Mucosa of rectum (tissue), 2 donors: Measurements from ENCODE around the gene FAM9C.
"Not testable (repeated sequence)": the region's sequence is repeated elsewhere in the genome, so short reads cannot be mapped to it uniquely, and the experiment has no call there.

Experiments used
- H3K27ac ChIP-seq, 2 donors: one replicate each; pipeline ENCODE4 v1.7.0; 2013; ENCODE audit warnings: inconsistent platforms in 2 of 2, low read depth in 2 of 2, low read length in 2 of 2
- H3K27me3 ChIP-seq, 2 donors: one replicate each; pipeline ENCODE4 v1.7.0; 2013; ENCODE audit warnings: low read length in 2 of 2; ENCODE audit not compliant: control insufficient read depth in 2 of 2, insufficient read depth in 2 of 2
- H3K36me3 ChIP-seq, 2 donors: one replicate each; pipeline ENCODE4 v1.7.0; 2013; ENCODE audit warnings: low read length in 2 of 2; ENCODE audit not compliant: control insufficient read depth in 2 of 2, insufficient read depth in 2 of 2
- H3K4me1 ChIP-seq, 2 donors: one replicate each; pipeline ENCODE4 v1.7.0; 2013; ENCODE audit warnings: low read length in 2 of 2, mild to moderate bottlenecking in 1 of 2; ENCODE audit not compliant: control insufficient read depth in 2 of 2, insufficient read depth in 2 of 2
- H3K4me3 ChIP-seq, 2 donors: one replicate each; pipeline ENCODE4 v1.7.0; 2013; ENCODE audit warnings: low read length in 2 of 2
- H3K9ac ChIP-seq, 2 donors: one replicate each; pipeline ENCODE4 v1.7.0; 2013; ENCODE audit warnings: low read length in 2 of 2, low read depth in 1 of 2, mild to moderate bottlenecking in 1 of 2
- H3K9me3 ChIP-seq, 2 donors: one replicate each; pipeline ENCODE4 v1.7.0; 2013; ENCODE audit warnings: low read length in 2 of 2; ENCODE audit not compliant: control insufficient read depth in 2 of 2
- donor health status: healthy.
- donor health status: Normal muscosa, but diverticular disease.

FAM9C gene

GRCh38 chrX:13061215-13061708 lies 16.8 kb upstream of the FAM9C start:
- not testable (repeated sequence) for H3K4me3 ChIP-seq, H3K27ac ChIP-seq, H3K4me1 ChIP-seq, H3K27me3 ChIP-seq, H3K9me3 ChIP-seq, H3K9ac ChIP-seq, H3K36me3 ChIP-seq

- H3K36me3 ChIP-seq, result no peaks in the 10 kb centered on the region
- H3K27me3 ChIP-seq, result peaks cover 0 to 3% of the 10 kb centered on the region in 2 donors
- peaks cover 0 to 5% of the 10 kb centered on the region in 2 donors for H3K4me1 ChIP-seq
- no peak overlapping the region for H3K27ac ChIP-seq
- no peak overlapping the region for H3K4me3 ChIP-seq
- H3K9me3 ChIP-seq, result no peaks in the 10 kb centered on the region
- no peak overlapping the region for H3K9ac ChIP-seq
Measured at GRCh38 chrX:13059637-13060499, 15.4 kb upstream of the FAM9C start.

GRCh38 chrX:13055486-13055885 lies 11.1 kb upstream of the FAM9C start:
- Histone ChIP-seq H3K4me1 (peaks cover 0 to 5% of the 10 kb centered on the region in 2 donors), H3K4me3 (no peak overlapping the region), H3K36me3 (no peaks in the 10 kb centered on the region), H3K27me3 (peaks cover 0 to 3% of the 10 kb centered on the region in 2 donors), H3K27ac (no peak overlapping the region), H3K9me3 (no peaks in the 10 kb centered on the region), H3K9ac (no peak overlapping the region)

- H3K4me1 ChIP-seq, result no peaks in the 10 kb centered on the region
- H3K9ac ChIP-seq, result no peak overlapping the region
- H3K27me3 ChIP-seq, result peaks cover 3% of the 10 kb centered on the region in 2 donors
- H3K4me3 ChIP-seq, result no peak overlapping the region
- H3K36me3 ChIP-seq, result no peaks in the 10 kb centered on the region
- H3K27ac ChIP-seq, result no peak overlapping the region
- no peaks in the 10 kb centered on the region for H3K9me3 ChIP-seq
Measured at GRCh38 chrX:13053171-13053570, 8.8 kb upstream of the FAM9C start.

- Histone ChIP-seq H3K27me3 (peaks cover 3% of the 10 kb centered on the region in 2 donors), H3K27ac (peak overlapping the region in 1 of 2 donors; percentile 20), H3K4me3 (no peak overlapping the region), H3K4me1 (no peaks in the 10 kb centered on the region), H3K9ac (no peak overlapping the region), H3K36me3 (no peaks in the 10 kb centered on the region), H3K9me3 (no peaks in the 10 kb centered on the region)
Measured at GRCh38 chrX:13051529-13052172, 7.2 kb upstream of the FAM9C start.

- H3K27ac ChIP-seq, result no peak overlapping the region
- no peaks in the 10 kb centered on the region for H3K4me1 ChIP-seq
- H3K36me3 ChIP-seq, result no peaks in the 10 kb centered on the region
- no peak overlapping the region for H3K9ac ChIP-seq
- H3K9me3 ChIP-seq, result no peaks in the 10 kb centered on the region
- peaks cover 3% of the 10 kb centered on the region in 2 donors for H3K27me3 ChIP-seq
- H3K4me3 ChIP-seq, result no peak overlapping the region
Measured at GRCh38 chrX:13051167-13051528, 6.7 kb upstream of the FAM9C start.

GRCh38 chrX:13050151-13050550 lies 5.7 kb upstream of the FAM9C start:
- no peak overlapping the region for H3K9ac ChIP-seq
- no peak overlapping the region for H3K4me3 ChIP-seq
- H3K9me3 ChIP-seq, result no peaks in the 10 kb centered on the region
- no peak overlapping the region for H3K27ac ChIP-seq
- H3K27me3 ChIP-seq, result peaks cover 3% of the 10 kb centered on the region in 2 donors
- H3K4me1 ChIP-seq, result no peaks in the 10 kb centered on the region
- no peaks in the 10 kb centered on the region for H3K36me3 ChIP-seq

- no peaks in the 10 kb centered on the region for H3K36me3 ChIP-seq
- H3K27me3 ChIP-seq, result peaks cover 3% of the 10 kb centered on the region in 2 donors
- H3K27ac ChIP-seq, result no peak overlapping the region
- no peaks in the 10 kb centered on the region for H3K9me3 ChIP-seq
- no peak overlapping the region for H3K4me3 ChIP-seq
- no peak overlapping the region for H3K9ac ChIP-seq
- H3K4me1 ChIP-seq, result no peaks in the 10 kb centered on the region
Measured at GRCh38 chrX:13048280-13048679, 3.9 kb upstream of the FAM9C start.

GRCh38 chrX:13047759-13048158 lies 3.3 kb upstream of the FAM9C start:
- Histone ChIP-seq H3K9me3 (no peaks in the 10 kb centered on the region), H3K27me3 (peaks cover 3% of the 10 kb centered on the region in 2 donors), H3K9ac (no peak overlapping the region), H3K4me1 (no peaks in the 10 kb centered on the region), H3K27ac (no peak overlapping the region), H3K4me3 (no peak overlapping the region), H3K36me3 (no peaks in the 10 kb centered on the region)

- Histone ChIP-seq H3K4me1 (no peaks in the 10 kb centered on the region), H3K9me3 (no peaks in the 10 kb centered on the region), H3K4me3 (no peak overlapping the region), H3K27me3 (peaks cover 3% of the 10 kb centered on the region in 2 donors), H3K9ac (no peak overlapping the region), H3K27ac (no peak overlapping the region), H3K36me3 (no peaks in the 10 kb centered on the region)
Measured at GRCh38 chrX:13046141-13046855, 1.9 kb upstream of the FAM9C start.
